ENCODE results near the gene HCFC2.
"Not testable (repeated sequence)": the region's sequence is repeated elsewhere in the genome, so short reads cannot be mapped to it uniquely, and the experiment has no call there.

HCFC2 gene

GRCh38 chr12:104095289-104095688 is 31.0 kb downstream of the HCFC2 start:
- no peak for DNase-seq (ENCODE audit: low read depth, low spot score)
- H3K4me3 ChIP-seq (ENCODE audit: low read depth, low read length): no peak overlapping the region
- TF ChIP-seq CTCF (IDR thresholded peaks at IDR 0.05; ENCODE audit: low read depth, low read length): no peak
- in situ Hi-C loops (cut with HindIII; ENCODE audit: low sequenced_read_pairs): no loop called here

DNA sequence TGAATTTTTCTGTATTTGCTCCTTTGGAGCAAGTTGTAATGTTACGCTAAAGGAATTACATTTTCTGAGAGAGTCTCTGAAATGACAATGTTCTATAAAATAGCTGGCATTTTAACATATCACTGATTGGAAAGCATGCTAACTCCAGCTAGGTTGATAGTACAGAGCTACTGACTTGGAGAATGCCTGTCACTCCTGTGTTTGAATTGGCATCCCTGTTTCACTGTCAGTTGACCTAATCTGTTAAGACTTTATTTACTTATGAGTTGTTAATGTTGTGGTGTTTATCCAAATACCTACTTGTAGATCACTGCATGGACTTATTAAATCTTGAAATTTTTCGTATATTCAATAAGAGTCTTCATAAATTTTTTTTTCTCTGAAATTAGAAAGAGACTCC is 33.6 kb downstream of the HCFC2 start:
- DNase-seq (ENCODE audit: low read depth, low spot score): no peak
- in situ Hi-C loops (cut with HindIII; ENCODE audit: low sequenced_read_pairs): no loop called here
- no peak overlapping the region for H3K4me3 ChIP-seq (ENCODE audit: low read depth, low read length)
- TF ChIP-seq CTCF (IDR thresholded peaks at IDR 0.05; ENCODE audit: low read depth, low read length): no peak

GRCh38 chr12:104105461-104105860 is 41.1 kb downstream of the HCFC2 start:
- in situ Hi-C loops (cut with HindIII; ENCODE audit: low sequenced_read_pairs): no loop called here
- TF ChIP-seq CTCF (IDR thresholded peaks at IDR 0.05; ENCODE audit: low read depth, low read length): no peak
- DNase-seq (ENCODE audit: low read depth, low spot score): no peak
- H3K4me3 ChIP-seq (ENCODE audit: low read depth, low read length): no peak overlapping the region

- TF ChIP-seq CTCF (IDR thresholded peaks at IDR 0.05; ENCODE audit: low read depth, low read length): no peak
- H3K4me3 ChIP-seq (ENCODE audit: low read depth, low read length): no peak overlapping the region
- in situ Hi-C loops (cut with HindIII; ENCODE audit: low sequenced_read_pairs): no loop called here
- no peak for DNase-seq (ENCODE audit: low read depth, low spot score)
Observed at GRCh38 chr12:104106965-104107364, 42.6 kb downstream of the HCFC2 start.

DNA sequence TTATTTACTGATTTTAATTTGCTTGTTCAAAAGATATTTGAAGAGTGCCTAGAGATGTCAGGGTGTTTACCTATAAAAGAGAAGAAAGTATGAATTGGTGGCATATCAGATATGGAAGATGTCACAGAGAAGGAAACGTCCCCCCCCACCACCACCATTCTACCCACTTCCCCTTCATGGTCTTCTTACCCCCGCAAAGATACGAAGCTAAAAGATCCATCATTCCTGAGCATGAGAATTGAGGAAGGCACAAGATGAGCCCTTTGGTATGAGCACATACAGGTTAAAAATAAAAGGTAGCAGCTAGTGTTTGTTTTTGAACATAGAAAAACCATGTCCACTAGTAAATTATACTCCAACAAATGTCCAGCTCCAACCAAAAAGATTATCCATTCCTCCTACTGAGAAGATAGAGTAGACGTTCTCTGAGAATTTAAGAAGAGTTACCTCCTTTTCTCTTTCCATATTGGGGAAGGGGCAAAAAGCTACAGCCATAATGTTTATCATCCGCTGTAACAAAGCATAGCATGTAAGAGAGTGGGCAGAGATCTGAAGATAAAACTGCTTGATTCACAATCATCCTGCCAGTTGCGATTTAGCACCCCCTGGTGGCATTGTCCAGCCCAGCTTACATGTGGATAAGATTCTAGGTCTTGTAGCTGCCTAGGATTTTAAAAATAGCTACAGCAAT is 44.6 kb downstream of the HCFC2 start:
- DNase-seq (ENCODE audit: low read depth, low spot score): peak; percentile 88
- in situ Hi-C loops (cut with HindIII; ENCODE audit: low sequenced_read_pairs): no loop called here
- H3K4me3 ChIP-seq (ENCODE audit: low read depth, low read length): no peak overlapping the region
- peak; percentile 96 for TF ChIP-seq CTCF (IDR thresholded peaks at IDR 0.05; ENCODE audit: low read depth, low read length)

- TF ChIP-seq CTCF (IDR thresholded peaks at IDR 0.05; ENCODE audit: low read depth, low read length): no peak
- DNase-seq (ENCODE audit: low read depth, low spot score): no peak
- in situ Hi-C loops (cut with HindIII; ENCODE audit: low sequenced_read_pairs): no loop called here
- H3K4me3 ChIP-seq (ENCODE audit: low read depth, low read length): no peak overlapping the region
Observed at GRCh38 chr12:104109446-104110271, 45.3 kb downstream of the HCFC2 start.

- in situ Hi-C loops (cut with HindIII; ENCODE audit: low sequenced_read_pairs); H3K4me3 ChIP-seq (ENCODE audit: low read depth, low read length): not testable (repeated sequence)
Observed at GRCh38 chr12:104114834-104115586, 50.7 kb downstream of the HCFC2 start.

More at GRCh38 chr12:104114834-104115586, 50.7 kb downstream of the HCFC2 start:
- not testable (repeated sequence) for DNase-seq (ENCODE audit: low read depth, low spot score)
